Amniotic stem cell (primary cell): ENCODE data around the gene NUDT6.
A peak's percentile ranks its signal among the peaks of the same experiment; 100 is the strongest.
"Not testable (repeated sequence)": the region's sequence is repeated elsewhere in the genome, so short reads cannot be mapped to it uniquely, and the experiment has no call there.

Experiments
- DNase-seq: peaks from one replicate; lab custom pipeline; 2025; lab: John Stamatoyannopoulos, UW

Gene NUDT6

GRCh38 chr4:122921971-122922876 lies at the start of gene NUDT6:
Gene NUDT6, minus strand, starts transcription at chr4:122922597. Its CDS starts 25 bp downstream, at chr4:122922572.
- peak; percentile 27 for DNase-seq

DNA sequence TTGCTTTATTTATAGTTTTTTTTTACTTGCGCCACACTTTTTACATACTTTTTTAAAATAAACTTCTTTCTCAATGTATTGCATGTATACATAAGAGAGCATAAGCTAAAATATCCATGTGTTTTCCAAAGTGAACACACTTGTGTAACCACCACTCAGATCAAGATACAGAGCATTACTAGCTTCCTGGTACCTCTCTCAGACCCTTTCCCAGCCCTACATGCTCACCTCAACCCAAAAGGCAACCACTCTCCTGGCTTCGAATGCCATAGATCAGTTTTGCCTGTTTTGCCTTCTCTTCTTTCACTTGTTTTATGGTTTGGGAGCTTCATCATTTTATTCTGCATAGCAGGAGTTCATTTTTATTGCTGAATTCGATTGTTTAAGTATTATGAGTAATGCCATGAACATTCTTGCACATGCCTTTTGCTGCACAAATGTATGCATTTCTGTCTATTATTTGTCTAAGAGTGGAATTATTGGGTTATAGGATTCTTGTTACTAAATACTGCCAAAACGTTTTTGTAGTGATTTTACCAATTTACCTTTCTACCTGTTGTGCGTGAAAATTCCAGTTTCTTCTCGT lies 45.9 kb upstream of the NUDT6 start:
- no peak for DNase-seq

- no peak for DNase-seq
These were observed 44.8 kb upstream of the NUDT6 start for GRCh38 chr4:122967231-122967630.

- no peak for DNase-seq
These were observed 43.8 kb upstream of the NUDT6 start for GRCh38 chr4:122966201-122966600.

DNA sequence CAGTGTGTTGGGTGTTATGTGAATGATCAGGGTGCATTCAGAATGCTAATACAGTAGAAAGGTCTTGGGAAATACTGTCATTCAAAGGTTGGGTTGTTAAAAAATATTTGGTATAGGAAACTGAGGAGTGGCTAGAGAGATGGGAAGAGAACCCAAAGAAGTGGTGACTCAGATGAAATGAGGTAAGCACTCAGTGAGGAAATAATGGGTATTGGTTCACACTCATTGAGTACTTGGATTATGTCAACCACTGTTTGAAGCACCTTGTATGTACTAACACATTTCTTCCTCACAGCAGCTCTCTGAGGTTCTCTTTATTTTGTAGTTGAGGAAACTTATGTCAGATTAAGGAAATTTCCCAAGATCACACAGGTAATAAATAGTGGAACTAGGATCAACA lies 40.8 kb upstream of the NUDT6 start:
- no peak for DNase-seq

GRCh38 chr4:122960611-122961000 lies 38.2 kb upstream of the NUDT6 start:
- no peak for DNase-seq

- DNase-seq: no peak
These were observed 37.7 kb upstream of the NUDT6 start for GRCh38 chr4:122959981-122960610.

GRCh38 chr4:122959441-122959840 lies 37.0 kb upstream of the NUDT6 start:
- DNase-seq: no peak

GRCh38 chr4:122958505-122958904 lies 36.1 kb upstream of the NUDT6 start:
- no peak for DNase-seq

DNA sequence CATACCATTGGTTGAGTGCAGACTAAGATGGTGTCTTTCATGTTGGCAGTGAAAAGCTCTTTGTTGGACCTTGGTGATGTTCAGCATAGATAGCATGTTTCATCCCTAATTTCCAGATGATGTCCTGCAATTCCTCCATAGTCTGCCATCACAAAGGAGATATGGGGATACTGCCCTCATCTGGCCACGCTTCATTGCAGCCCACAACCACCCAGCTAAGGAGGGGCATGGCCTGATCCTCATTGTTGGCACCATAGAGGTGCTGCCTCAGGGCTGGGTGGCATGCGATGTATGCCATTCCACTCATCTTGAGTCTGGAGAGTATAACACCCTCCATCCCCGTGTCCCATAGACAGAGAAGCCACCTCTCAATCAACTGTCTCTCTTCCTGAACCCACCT lies 31.5 kb upstream of the NUDT6 start:
- no peak for DNase-seq

GRCh38 chr4:122952028-122952427 lies 29.6 kb upstream of the NUDT6 start:
- DNase-seq: no peak

- DNase-seq: no peak
These were observed 26.3 kb upstream of the NUDT6 start for GRCh38 chr4:122948671-122949070.

GRCh38 chr4:122946142-122946541 lies 23.7 kb upstream of the NUDT6 start:
- DNase-seq: no peak

- DNase-seq: not testable (repeated sequence)
These were observed 22.7 kb upstream of the NUDT6 start for GRCh38 chr4:122945136-122945535.

- DNase-seq: no peak
These were observed 10.4 kb upstream of the NUDT6 start for GRCh38 chr4:122932763-122933162.

DNA sequence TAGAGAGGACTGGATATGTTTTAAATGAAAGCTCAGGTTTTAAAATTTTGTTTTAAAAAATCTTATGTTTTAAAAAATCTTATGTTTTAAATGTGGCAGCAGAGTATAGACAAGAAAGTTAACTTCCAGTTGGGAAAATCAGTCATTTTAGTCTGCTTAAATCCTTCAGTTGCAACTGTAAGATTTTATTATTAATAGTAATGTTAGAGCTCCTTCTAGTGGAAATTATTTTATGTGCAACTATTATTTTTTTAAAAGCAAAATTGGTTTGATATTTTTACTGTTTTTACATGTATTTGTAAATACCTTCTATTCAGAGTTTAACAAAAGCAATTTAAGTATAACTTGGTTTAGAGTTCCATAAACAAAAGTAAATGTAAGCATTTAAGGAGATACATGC lies 8.5 kb upstream of the NUDT6 start:
- no peak for DNase-seq

DNA sequence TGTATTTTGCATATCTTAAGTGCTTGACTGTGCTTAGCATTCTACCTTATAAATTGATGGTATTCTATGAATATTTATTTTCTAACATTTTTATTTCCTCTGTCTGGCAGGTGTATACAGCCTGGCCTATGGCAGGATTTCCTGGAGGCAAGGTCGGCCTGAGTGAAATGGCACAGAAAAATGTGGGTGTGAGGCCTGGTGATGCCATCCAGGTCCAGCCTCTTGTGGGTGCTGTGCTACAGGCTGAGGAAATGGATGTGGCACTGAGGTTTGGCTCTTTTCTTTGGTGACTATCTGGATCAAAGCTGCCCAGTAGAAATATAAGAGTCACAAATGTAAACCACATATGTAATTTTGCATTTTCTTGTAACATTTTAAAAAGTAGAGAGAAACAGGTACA lies 6.5 kb upstream of the NUDT6 start:
- DNase-seq: no peak

- DNase-seq: peak; percentile 33
These were observed 597 bp upstream of the NUDT6 start for GRCh38 chr4:122922877-122923511.

DNA sequence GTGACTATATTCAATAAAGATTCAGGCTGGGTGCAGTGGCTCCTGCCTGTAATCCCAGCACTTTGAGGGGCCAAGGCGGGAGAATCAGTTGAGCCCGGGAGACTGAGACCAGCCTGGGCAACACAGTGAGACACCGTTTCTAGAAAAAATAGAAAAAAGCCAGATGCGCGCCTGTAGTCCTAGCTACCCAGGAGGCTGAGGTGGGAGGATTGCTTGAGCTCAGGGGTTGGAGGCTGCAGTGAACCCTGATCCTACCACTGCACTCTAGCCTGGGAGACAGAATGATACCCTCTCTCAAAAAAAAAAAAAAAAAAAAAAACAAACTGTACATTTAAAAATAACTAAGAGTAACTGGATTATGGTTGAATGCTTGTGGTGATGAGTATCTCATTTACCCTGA lies 1.1 kb downstream of the NUDT6 start:
- DNase-seq: no peak

DNA sequence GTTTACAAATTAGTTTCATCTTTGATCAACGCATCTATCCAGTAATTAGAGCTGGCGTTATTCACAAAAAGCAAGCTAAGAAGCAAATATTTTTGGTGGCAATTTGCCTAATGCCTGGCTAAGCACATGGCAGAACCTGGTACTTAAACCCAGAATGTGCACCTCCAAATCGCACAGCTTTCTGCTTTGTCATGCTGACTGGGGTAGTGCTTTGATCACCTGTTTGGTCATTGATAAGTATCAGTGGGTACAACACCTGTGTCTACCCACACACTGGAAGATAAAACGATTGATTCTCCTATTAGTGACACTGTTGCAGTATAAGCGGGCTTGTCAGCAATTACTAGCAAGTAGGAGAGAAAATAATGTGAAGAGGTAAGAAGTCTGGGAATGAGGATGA lies 1.9 kb downstream of the NUDT6 start:
- no peak for DNase-seq

DNA sequence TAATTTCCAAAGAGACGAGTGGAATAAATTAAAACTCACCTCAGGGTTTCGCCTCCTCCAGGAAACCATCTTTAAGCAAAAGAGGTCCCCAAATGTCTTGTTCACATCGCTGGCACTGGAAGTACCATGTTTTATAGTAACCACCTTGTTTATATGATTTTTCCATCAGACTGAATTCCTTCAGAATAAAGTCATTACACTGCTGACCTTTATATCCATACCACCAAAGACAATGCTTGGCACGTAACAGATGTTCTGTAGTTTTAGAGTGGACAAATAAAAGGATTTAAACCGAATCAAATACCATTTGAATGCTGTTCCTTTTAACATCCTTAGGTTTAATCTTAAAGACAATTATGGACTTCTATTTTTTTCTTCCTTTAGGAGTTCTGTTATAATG lies 4.7 kb downstream of the NUDT6 start:
- no peak for DNase-seq

- DNase-seq: peak; percentile 20
These were observed 7.5 kb downstream of the NUDT6 start for GRCh38 chr4:122914938-122915337.
